ENCODE data around the gene BCDIN3D.

Gene BCDIN3D

GRCh38 chr12:49818241-49818895 lies 24.5 kb downstream of the BCDIN3D start:
- DNase-seq = no peak

DNA sequence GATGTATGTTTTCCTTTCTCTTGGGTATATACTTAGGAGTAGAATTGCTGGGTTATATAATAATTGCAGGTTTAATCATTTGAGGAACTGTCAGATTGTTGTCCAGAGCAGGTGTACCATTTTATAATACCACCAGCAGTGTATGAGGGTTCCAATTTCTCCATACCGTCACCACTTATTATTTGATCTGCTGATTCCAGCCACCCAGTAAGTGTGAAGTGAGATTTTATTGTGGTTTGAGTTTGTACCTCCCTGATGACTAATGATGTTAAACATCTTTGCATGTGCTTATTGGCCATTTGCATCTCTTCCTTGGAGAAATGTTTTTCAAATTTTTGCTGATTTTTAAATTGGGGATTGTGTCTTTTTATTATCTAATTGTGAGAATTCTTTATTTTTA lies 29.8 kb downstream of the BCDIN3D start:
- DNase-seq = no peak

- DNase-seq = no peak
Observed at GRCh38 chr12:49811961-49812401, 30.9 kb downstream of the BCDIN3D start.

- no peak for DNase-seq
Observed at GRCh38 chr12:49811136-49811535, 31.8 kb downstream of the BCDIN3D start.

DNA sequence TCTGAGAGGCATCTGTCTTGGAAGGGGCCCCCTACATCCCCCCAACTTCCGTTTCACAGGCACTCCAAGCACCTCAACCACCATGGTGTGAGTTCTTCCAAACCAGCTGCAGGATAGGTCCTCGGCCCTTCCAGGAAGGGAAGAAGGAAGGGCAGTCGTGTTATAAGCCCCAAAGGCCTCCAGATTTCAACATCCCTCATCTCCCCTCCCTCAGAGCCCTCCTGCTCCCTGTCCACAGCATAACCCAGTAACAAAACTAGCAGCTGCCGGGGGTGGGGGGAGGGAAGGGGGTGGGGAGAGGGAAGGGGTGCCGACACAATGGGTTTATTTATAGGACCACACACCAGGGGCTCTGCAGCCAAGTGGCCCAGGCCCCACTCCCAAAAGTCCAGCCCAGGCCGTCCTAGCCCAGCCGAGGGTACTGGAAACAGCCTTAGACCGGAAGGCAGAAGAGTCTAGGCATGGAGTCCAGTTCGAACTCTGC lies 33.0 kb downstream of the BCDIN3D start:
- DNase-seq = no peak

GRCh38 chr12:49809381-49809905 lies 33.5 kb downstream of the BCDIN3D start:
- no peak for DNase-seq

- DNase-seq = no peak
Observed at GRCh38 chr12:49808686-49809380, 34.1 kb downstream of the BCDIN3D start.

DNA sequence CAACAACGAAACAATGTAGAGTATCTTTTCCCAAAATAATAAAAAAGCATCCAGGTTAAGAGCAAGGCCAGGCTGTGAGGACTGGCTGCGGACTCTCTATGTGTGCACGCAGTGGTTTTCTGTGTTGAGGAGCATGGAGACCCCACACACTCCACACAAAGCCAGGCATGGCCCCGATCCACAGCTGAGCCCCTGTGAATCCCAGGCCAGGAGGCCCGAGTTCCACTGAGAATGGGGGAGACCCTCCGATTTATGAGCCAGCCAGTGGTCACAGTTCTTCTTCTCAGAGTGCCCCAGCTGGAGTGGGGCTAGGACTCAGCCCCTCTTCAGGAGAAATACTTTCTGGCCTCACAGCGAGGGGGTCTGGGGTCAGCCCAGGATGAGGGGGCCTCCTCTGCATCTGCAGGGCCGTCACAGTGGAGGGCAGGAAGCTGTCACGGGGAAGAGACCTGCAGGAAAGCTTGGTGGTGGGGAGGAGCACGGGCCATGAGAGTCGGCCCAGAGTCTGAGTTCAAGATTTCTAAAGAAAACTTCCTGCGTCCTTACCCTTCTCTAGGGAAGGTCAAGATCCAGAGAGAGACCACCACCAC lies 34.8 kb downstream of the BCDIN3D start:
- DNase-seq = no peak

DNA sequence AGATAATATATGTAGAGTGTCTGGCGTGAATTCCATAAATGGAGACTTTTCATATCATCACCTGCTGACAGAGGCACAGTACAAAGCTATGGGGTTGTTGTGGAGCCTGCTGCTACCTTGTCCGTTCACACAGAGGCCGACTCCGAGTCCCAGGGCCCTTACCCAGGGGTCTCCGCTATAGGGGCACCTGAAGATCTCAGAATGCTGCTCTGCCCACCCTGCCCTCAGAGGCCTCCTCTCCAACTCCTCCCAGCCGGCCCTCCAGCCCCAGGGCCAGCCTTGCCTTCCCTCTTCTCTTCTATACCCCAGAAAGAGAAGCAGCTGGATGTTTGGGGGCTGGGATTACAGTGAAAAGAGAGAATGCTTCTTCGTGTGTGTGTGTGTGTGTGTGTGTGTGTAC lies 36.0 kb downstream of the BCDIN3D start:
- no peak for DNase-seq

DNA sequence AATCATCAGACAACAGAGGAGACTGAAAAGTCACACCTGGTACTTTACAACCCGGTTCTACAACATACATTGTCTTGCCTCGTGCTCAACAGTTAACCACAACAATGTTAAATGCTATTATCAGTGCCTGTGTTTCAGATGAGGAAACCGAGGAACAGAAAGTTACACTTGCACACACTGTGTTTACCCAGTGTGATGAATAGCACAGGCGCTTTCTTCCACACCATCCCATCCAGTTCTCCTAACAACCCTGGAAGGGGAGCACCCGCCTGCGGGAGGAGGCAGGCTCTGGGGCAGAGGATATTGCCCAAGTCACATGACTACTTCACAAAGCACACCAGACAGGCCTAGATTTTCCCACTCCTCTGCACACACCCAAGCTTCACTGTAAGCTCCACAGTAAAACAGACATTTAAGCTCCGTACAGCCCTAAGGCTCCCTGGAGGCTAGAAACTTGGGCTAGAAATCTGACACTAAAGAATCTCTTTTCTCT lies 36.5 kb downstream of the BCDIN3D start:
- no peak for DNase-seq

DNA sequence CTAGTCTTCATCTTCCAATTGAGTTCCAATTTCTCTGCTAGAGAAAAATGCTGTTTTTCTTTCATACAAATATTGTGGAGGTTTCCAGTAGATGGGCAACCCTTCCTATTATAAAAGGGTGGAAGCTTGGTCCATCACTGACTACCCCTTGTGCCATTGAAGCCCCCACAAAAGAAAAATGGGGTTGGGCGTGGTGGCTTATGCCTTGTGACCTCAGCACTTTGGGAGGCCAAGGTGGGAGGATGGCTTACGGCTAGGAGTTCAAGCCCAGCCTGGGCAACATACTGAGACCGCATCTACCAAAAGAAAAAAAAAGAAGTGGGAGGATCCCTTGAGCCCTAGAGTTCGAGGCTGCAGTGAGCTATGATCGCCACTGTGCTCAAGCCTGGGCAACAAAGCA lies 37.5 kb downstream of the BCDIN3D start:
- DNase-seq = no peak

DNA sequence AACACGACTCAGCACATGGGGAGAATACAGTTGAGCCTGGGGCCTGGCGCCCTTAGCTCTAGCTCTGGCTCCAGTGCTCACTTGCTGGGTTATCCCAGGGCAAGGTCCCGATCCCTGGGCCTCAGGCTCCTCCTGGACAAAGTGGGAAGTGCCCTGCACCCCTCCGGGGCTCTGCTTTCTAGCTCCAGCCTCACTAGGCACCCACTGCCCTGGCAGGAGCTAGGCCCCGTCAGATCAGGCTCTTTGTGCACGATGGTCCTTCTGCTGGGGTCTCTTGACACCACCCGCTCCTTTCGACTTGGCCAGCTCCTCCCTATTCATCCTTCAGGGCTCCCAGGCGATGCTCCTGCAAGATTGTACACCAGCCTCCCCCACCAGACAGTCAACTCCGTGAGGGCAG lies 38.1 kb downstream of the BCDIN3D start:
- no peak for DNase-seq

DNA sequence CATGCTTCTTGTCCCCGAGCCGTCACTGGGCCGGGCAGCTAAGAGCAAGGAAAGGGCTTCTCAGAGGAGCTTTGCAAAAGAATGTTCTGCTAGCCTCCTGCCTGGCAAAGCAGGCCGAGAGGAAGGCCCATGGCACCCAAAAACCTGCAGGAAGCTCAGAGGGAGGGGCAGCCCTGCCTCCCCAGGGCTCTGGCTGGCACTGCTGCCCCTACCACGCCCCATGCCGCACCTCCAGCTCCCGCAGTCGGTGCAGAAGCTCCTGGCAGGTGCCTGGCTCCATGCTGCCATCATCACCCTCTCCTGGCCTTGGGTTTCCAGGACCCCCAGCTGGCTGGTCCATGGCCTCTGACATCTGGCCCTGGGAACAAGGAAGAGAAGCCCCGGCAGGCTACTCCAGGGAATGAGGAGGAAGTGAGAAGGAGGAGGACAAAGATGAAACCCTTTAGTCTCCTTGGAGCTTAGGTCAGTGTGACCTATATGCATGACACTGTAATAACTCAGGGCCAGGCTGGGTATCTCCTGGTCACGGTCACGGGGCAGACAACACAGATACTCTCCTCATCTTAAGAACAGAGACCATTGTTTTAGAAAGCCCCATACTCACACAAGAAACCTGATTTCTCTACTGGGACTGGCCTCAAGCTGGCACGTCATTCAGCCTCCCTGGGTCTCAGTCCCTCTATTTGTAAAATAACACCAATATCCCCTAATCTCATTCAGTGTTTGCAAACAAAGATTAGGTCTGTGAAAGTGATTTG lies 39.0 kb downstream of the BCDIN3D start:
- DNase-seq = no peak

GRCh38 chr12:49801141-49802063 lies 41.5 kb downstream of the BCDIN3D start:
- no peak for DNase-seq

GRCh38 chr12:49800421-49801140 lies 42.3 kb downstream of the BCDIN3D start:
- no peak for DNase-seq

- DNase-seq = no peak
Observed at GRCh38 chr12:49798934-49799333, 44.0 kb downstream of the BCDIN3D start.

DNA sequence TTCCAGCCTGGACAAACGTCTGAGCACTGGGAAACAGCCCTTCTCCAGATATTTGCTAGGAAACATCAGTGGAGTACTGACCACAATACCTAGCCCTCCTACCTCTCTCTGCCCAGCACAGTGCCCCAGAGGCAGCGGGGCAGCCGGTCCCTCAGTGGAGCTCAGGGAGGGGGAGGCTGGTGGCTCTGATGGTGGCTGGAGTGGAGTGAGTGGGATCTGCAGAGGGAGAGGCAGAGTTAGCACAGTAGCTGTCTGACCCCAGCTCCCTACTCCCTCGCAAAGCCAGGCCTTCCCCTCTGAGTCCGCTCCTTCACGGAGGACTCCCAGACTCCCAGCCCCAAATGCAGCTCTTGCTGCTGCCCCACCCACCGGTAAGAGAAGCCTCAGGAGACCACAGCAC lies 44.7 kb downstream of the BCDIN3D start:
- DNase-seq = no peak

- no peak for DNase-seq
Observed at GRCh38 chr12:49797449-49797776, 45.5 kb downstream of the BCDIN3D start.

DNA sequence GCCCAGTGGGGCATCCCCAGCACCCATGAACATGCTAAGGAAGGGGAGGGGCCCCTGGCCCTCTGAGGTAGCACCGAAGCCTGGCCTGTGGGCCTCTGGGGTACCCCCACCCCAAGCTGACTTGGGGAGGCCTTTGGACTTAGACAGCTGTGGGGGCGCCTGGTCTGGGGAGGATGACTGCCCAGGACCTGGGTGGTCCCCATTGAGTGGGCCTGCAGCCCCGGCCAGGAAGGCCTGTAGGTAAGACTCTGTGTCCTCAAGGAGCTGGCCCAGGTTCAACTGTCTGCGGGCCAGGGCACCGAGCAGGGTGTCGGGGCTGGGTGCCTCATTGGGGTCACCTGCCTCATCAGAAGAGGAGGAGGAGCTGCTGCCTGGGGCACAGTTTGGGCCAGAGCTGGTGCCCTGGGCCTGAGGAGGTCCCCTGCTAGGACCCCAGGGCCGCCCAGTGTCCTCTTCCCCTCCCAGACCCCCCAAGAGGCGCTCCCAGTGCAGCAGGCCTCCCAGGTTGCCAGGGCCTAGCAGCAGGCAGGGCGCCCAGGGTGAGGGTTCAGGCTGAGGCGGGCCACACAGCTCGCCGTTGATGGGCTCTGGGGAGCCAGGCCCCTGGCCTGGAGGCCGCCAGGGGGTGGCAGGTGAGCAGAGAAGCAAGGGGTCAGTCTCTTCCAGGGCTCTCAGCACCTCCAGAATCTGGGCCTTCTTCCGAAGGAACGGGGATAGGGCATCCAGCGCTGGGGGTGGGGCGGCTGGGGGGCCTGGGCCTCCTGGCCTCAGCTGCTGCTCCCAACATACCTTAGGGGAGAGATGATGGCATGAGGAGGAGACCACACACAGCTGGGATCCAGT lies 46.1 kb downstream of the BCDIN3D start:
- DNase-seq = no peak

GRCh38 chr12:49796155-49796554 lies 46.8 kb downstream of the BCDIN3D start:
- no peak for DNase-seq

Data from activated naive CD4-positive, alpha-beta T cell treated with Interleukin-2 at 50 U/mL for 16 hours (primary cell).